Stimulated activated CD8-positive, alpha-beta memory T cell treated with anti-CD3 and anti-CD28 coated beads, Interleukin-15, amount 100 ng/mL, for 48 hours (primary cell): Measurements from ENCODE around the gene ADAMTS16.

Experiments used
- DNase-seq, 2 donors: peaks; one replicate each; pipeline ENCODE4 v3.0.0-alpha.2; 2020; ENCODE audit warnings: low read depth in 2 of 2

Gene ADAMTS16

DNA sequence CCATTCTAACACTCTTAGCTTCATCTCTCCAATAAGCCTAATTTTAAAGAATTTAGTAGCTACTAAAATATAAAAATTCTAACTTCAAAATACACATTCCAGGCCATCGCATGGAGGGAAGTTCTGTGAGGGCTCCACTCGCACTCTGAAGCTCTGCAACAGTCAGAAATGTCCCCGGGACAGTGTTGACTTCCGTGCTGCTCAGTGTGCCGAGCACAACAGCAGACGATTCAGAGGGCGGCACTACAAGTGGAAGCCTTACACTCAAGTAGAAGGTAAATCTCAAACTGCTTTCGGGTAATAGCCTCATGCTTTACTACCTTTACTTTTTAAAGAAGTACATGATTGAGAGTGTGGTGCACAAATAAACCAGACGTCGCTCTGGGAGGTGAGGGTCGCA is 94.8 kb downstream of the ADAMTS16 start:
- no peak for DNase-seq

- DNase-seq: no peak
Measured at GRCh38 chr5:5235685-5236084, 95.6 kb downstream of the ADAMTS16 start.

GRCh38 chr5:5239191-5239590 is 99.1 kb downstream of the ADAMTS16 start:
- no peak for DNase-seq

DNA sequence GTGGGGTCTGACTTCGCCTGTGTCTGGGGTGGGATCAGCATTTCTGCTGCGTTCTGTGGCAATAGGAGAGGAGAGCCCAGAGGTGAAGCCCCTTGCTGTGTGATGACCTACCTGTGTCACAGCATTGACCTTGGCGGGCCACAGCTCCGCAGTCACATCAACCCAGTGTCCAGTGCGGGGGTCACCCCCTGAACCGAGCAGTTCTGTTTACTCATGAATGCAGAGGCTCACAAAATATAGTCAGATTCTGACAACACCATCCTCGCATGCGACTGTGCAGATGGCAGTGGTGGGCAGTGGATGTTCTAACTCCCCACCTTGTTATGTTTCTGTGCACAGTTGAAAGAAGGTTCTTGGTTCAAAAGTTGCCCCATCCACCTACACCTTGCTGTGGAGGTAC is 100.1 kb downstream of the ADAMTS16 start:
- no peak for DNase-seq

GRCh38 chr5:5242056-5242455 is 101.9 kb downstream of the ADAMTS16 start:
- DNase-seq: no peak

- DNase-seq: no peak
Measured at GRCh38 chr5:5246736-5247135, 106.6 kb downstream of the ADAMTS16 start.

- no peak for DNase-seq
Measured at GRCh38 chr5:5250758-5251157, 110.6 kb downstream of the ADAMTS16 start.

DNA sequence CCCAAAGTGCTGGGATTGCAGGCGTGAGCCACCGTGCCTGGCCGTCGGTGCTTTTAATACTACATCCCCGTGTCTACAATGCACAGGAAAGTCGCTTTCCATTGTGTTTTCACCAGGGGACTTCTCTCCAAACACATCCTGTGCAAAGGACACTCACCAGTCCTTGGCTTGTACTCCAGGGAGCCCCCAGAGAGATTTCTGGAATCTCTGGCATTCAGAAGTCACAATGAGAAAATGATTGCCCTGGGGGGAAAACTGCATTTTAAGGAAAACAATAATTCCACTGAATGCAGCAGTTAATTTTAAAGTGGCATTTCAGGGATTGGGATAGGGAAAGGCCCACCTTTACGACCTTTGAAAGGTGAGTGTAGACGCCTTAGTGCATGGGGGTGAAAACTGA is 112.0 kb downstream of the ADAMTS16 start:
- no peak for DNase-seq

DNA sequence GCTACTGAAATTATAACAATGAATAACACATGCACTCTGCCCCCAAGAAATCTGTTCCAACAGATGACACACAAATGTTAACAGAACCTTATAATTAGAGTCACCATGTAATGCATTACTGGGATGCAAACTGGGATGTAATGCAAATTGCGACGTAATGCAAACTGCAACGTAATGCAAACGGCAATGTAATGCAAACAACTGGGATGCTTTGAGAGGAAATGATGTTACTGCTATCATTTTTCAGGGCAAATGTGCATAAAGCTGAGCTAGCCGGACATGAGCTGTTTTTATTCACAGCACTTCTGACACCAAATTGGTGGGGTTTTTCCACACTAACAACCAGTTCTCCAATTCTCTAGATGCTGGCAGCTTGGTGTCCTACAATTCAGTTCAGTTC is 117.2 kb downstream of the ADAMTS16 start:
- no peak for DNase-seq

DNA sequence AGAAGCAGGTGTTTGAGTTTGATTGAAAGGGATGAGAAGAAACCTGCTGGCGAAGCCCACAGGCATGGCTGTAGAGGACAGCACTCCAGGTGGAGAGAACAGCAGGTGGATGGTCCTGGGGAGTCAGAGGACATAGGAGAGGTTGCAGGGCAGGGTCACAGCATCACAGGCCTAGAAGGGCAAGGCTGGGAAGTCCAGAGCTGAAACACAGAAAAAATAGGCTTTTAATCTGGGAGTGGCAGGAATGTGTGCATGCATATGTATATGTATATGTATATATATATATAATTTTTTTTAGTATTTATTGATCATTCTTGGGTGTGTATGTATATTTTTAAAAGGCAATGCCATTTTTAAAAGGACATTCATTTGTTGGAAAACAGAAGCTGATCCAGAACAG is 118.4 kb downstream of the ADAMTS16 start:
- no peak for DNase-seq

- no peak for DNase-seq
Measured at GRCh38 chr5:5264727-5265126, 124.6 kb downstream of the ADAMTS16 start.

- no peak for DNase-seq
Measured at GRCh38 chr5:5266297-5266696, 126.2 kb downstream of the ADAMTS16 start.

DNA sequence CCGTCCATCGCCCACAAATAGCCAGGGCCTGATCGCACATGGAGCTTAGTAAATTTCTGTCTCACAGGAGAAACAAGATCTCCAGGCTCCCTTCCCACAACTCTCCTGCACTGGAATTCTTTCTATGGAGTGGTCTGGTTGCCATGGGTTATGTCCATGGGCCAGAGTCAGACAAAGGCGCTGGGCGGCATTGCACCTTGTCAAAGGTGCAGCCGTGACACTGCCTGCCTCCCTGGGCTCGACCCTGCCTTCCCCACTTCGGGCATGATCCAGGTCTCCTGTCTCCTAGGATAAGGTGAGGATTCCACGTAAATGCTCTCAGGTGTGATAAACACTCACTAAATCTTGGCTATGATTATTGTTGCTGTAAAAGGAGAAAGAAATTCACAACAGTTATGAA is 130.0 kb downstream of the ADAMTS16 start:
- no peak for DNase-seq

DNA sequence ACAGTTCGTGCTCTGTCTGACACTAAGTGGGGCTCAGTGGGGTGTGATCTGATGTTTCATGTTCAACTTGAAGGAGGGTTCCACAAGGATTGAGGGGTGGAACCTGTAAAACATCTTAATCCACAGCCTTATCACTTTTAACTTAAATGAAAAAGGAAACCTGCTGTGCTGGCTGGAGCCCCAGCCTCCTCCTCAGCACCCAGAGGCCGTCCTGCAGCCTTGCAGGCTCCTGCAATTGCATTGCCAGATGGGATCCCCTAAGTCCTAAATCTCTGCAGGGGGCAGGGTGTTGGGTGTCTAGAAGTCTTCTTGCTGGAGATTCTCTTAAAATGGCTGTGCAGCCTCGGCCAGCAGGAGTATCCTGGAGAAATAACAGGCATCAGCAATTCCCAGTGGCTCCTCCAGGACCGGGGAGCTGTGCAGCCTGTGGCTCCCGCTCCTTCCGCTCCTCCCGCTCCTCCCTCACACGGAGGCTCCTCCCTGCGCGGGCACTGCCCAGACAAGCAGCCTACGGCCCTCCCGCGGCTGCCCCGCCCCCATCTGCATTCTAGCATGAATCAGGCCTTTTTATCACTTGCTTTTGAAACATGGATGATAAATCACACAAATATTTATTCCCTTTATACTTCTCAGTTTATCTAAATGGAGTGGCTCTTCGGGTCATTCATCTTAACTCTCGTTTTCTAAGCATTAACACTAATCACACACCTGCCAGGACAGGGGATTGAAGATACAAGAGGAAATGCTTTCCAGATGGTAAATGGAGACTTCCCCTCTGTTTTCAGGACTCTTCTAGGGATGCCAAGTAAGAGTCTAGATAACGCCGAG is 131.0 kb downstream of the ADAMTS16 start:
- no peak for DNase-seq

- DNase-seq: no peak
Measured at GRCh38 chr5:5271786-5272321, 131.7 kb downstream of the ADAMTS16 start.

GRCh38 chr5:5273398-5273797 is 133.3 kb downstream of the ADAMTS16 start:
- no peak for DNase-seq

DNA sequence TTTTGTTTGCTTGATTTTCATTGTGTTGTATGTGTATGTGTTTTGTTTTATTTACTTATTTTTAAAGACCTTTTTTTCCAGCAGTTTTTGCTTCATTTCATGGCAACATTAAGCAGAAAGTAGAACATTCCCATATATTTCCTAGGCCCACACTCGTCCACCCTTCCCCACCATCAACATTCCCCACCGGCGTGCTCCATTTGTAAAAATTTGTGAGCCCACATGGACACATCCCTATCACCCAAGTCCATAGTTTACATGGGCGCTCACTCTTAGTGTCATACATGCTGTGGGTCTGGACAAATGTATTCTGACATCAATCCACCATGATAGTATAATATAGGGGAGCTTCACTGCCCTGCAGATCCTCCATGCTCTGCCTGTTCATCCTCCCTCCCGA is 133.8 kb downstream of the ADAMTS16 start:
- DNase-seq: no peak

- no peak for DNase-seq
Measured at GRCh38 chr5:5275211-5275610, 135.1 kb downstream of the ADAMTS16 start.

DNA sequence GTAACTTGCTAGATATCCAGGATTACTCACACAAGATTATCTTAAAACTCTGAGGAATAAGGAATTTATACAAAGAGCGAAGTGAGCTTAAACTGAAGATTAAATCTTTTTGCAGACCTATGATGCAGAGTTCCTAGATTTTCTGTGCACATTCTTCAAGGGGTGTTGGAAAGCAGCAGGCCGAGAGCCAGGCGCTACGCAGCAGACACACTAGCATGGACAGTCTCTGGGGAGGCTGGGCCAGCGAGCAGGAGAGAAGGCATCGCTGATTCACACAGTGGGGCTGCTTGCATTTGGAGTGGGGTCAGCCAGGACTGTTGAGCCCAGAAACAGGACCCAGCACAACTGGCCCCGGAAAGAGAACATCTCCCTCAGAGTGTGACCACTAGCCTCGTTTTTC is 136.3 kb downstream of the ADAMTS16 start:
- no peak for DNase-seq

DNA sequence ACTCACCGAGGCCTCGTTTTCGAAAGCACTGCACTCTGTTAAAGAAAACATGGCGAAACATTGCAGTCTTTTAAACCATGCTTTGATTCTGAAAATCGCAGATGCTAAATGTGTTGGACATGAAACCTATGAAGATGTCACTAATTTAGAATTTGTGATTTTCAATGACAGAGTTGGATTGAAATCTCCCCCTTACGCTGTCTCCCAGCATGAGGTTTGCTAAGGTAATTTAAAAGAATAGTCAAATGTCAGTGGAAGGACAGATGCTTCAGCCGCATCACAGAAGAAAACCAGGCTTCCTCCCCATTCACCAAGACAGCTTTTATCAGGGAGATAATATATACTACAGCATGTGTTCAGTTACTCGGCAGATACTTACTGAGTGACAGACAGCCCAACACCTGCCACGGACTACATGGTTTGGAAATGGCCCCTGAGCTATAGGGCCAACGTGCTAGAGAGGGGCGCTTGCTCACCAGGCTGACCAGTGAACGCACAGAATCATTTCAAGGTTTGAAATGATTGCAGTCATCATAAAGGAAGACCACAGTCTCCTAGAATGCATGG is 136.9 kb downstream of the ADAMTS16 start:
- DNase-seq: no peak

DNA sequence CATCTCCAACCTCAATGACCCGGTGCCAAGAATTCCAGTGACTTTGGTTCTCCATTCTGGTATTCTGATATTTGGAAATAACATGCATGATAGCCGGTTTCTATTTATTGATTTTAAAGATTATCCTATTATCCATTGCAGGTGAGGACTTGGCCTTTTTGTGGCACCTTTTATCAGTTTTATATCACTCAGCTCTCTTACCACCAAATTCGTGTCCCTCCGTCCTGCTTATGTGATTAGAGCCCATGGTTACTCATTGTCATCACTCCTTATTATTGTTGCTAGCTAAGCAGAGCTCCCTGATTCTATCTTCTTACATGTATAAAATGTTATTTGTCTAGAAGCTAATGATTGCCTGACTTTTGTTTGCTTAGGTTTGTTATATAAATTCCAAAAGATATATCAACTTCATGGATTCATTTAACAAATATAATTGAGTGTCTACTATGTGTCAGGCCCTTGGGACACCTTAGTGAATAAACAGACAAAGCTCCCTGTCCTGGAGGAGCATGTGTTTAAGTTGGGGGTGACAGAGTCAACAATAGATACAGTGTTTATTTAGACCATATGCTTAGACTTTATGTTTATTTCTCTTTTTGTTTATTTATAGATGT is 138.2 kb downstream of the ADAMTS16 start:
- DNase-seq: no peak

- DNase-seq: no peak
Measured at GRCh38 chr5:5278815-5279381, 138.8 kb downstream of the ADAMTS16 start.

- DNase-seq: no peak
Measured at GRCh38 chr5:5285906-5286305, 145.8 kb downstream of the ADAMTS16 start.
